H1 (cell line): ENCODE results near the gene AP2A2. TPM values are rescaled to one million over a fixed set of nuclear protein-coding genes. Genes with fewer than 3 reads are reported as not detected.

Experiments
- CTCF ChIA-PET: fragments of 300-600 bp; sonication (Branson Sonifier 250); formaldehyde crosslinking; loops from one replicate; lab custom pipeline; 2021; ENCODE audit not compliant: partially characterized antibody; lab: Charles Lee
- POLR2A ChIA-PET: fragments of 300-600 bp; sonication (Branson Sonifier 250); formaldehyde crosslinking; loops from one replicate; lab custom pipeline; 2021; ENCODE audit warnings: inconsistent platforms; ENCODE audit not compliant: partially characterized antibody; lab: Charles Lee
- DNase-seq, 2 experiments: peaks; one replicate each; pipeline versions ENCODE4 v3.0.0 to v3.0.0-alpha.2; 2010 to 2022; ENCODE audit warnings: low spot score in 2 of 2, low read depth in 1 of 2, mixed read lengths in 1 of 2
- FAIRE-seq: peaks from 2 replicates; lab custom pipeline; 2011; peaks lifted over from hg19 to GRCh38; lab: Jason Lieb, UNC
- H2AFZ ChIP-seq: 2 replicates; pipeline ENCODE4 v1.8.1; 2012; ENCODE audit warnings: low read length, inconsistent platforms
- H2AK5ac ChIP-seq: 2 replicates; pipeline ENCODE4 v1.6.1; 2013; ENCODE audit warnings: low read depth, low read length
- H2BK120ac ChIP-seq: replicated peaks from 2 replicates; pipeline ENCODE3; 2013; ENCODE audit warnings: low read depth, low read length, inconsistent platforms
- H2BK12ac ChIP-seq: 2 replicates; pipeline ENCODE4 v1.6.1; 2013; ENCODE audit warnings: low read depth, low read length
- H2BK15ac ChIP-seq: 2 replicates; pipeline ENCODE4 v1.6.1; 2013; ENCODE audit warnings: low read length
- H2BK20ac ChIP-seq: 2 replicates; pipeline ENCODE4 v1.6.1; 2013; ENCODE audit warnings: low read length
- H2BK5ac ChIP-seq: 2 replicates; pipeline ENCODE4 v1.6.1; 2013; ENCODE audit warnings: low read depth, low read length
- H3K14ac ChIP-seq: 2 replicates; pipeline ENCODE4 v1.6.1; 2013; ENCODE audit warnings: inconsistent platforms; ENCODE audit not compliant: insufficient read length
- H3K18ac ChIP-seq: 2 replicates; pipeline ENCODE4 v1.6.1; 2013; ENCODE audit warnings: low read length; ENCODE audit errors: extremely low read depth
- H3K23ac ChIP-seq: 2 replicates; pipeline ENCODE4 v1.6.1; 2013; ENCODE audit warnings: inconsistent platforms; ENCODE audit not compliant: insufficient read length
- H3K23me2 ChIP-seq: 2 replicates; pipeline ENCODE4 v1.6.1; 2013; ENCODE audit warnings: low read depth, low read length
- H3K27ac ChIP-seq: 2 replicates; pipeline ENCODE4 v1.6.1; 2011; ENCODE audit warnings: low read depth, low read length, inconsistent platforms
- H3K27me3 ChIP-seq, 4 experiments: replicated peaks in 1 of 4; 1 replicate in 1 of 4; 2 replicates in 3 of 4; pipeline versions ENCODE4 v1.6.1 to v1.8.1; 2011 to 2013; ENCODE audit warnings: low read length in 3 of 4, mild to moderate bottlenecking in 3 of 4, inconsistent platforms in 2 of 4, mixed read lengths in 2 of 4, moderate library complexity in 1 of 4; ENCODE audit not compliant: control insufficient read depth in 3 of 4, insufficient read depth in 3 of 4; ENCODE audit errors: extremely low read depth in 1 of 4
- H3K36me3 ChIP-seq, 4 experiments: 2 replicates each; pipeline versions ENCODE4 v1.6.1 to v1.8.1; 2011 to 2013; ENCODE audit warnings: mild to moderate bottlenecking in 4 of 4, low read length in 3 of 4, moderate library complexity in 2 of 4, control low read depth in 1 of 4, inconsistent platforms in 1 of 4; ENCODE audit not compliant: insufficient read depth in 4 of 4, control insufficient read depth in 2 of 4
- H3K4ac ChIP-seq: replicated peaks from 2 replicates; pipeline ENCODE3; 2013; ENCODE audit warnings: low read length, low read depth, mixed read lengths, inconsistent platforms; ENCODE audit not compliant: insufficient read length
- H3K4me1 ChIP-seq, 4 experiments: replicated peaks in 1 of 4; 1 replicate in 1 of 4; 2 replicates in 3 of 4; pipeline versions ENCODE4 v1.6.1 to v1.8.1; 2011 to 2013; ENCODE audit warnings: low read length in 3 of 4, inconsistent platforms in 2 of 4, mixed read lengths in 1 of 4; ENCODE audit not compliant: insufficient read depth in 4 of 4, control insufficient read depth in 3 of 4
- H3K4me2 ChIP-seq, 2 experiments: 2 replicates each; pipeline versions ENCODE4 v1.6.1 to v1.8.1; 2011 to 2013; ENCODE audit warnings: low read depth in 2 of 2, low read length in 2 of 2, control low read depth in 1 of 2, inconsistent platforms in 1 of 2, mild to moderate bottlenecking in 1 of 2; ENCODE audit not compliant: insufficient read depth in 1 of 2
- H3K4me3 ChIP-seq, 4 experiments: fragments of 200-600, 300-600 bp in 1 of 4; sonication (generic), shearing (Covaris generic), sonication (Bioruptor Twin) in 1 of 4; 2 replicates each; pipeline versions ENCODE4 v1.5.1 to v1.8.1; 2011 to 2016; ENCODE audit warnings: low read length in 4 of 4, low read depth in 3 of 4, control low read depth in 2 of 4, inconsistent platforms in 2 of 4, mild to moderate bottlenecking in 2 of 4, mixed read lengths in 1 of 4, moderate library complexity in 1 of 4; ENCODE audit not compliant: insufficient read depth in 2 of 4; ENCODE audit errors: extremely low read depth in 1 of 4
- H3K56ac ChIP-seq: replicated peaks from 2 replicates; pipeline ENCODE3; 2013; ENCODE audit warnings: low read depth, mild to moderate bottlenecking, mixed read lengths, low read length, inconsistent platforms; ENCODE audit not compliant: insufficient read length
- H3K79me1 ChIP-seq: 2 replicates; pipeline ENCODE4 v1.6.1; 2013; ENCODE audit warnings: low read depth, low read length, control low read depth
- H3K79me2 ChIP-seq, 2 experiments: 2 replicates each; pipeline versions ENCODE4 v1.6.1 to v1.8.1; 2012 to 2013; ENCODE audit warnings: low read length in 2 of 2, mild to moderate bottlenecking in 2 of 2, inconsistent platforms in 1 of 2; ENCODE audit not compliant: insufficient read depth in 2 of 2, control insufficient read depth in 1 of 2
- H3K9ac ChIP-seq, 4 experiments: replicated peaks in 1 of 4; 1 replicate in 1 of 4; 2 replicates in 3 of 4; pipeline versions ENCODE4 v1.6.1 to v1.8.1; 2011 to 2013; ENCODE audit warnings: low read depth in 3 of 4, low read length in 3 of 4, control low read depth in 2 of 4, mild to moderate bottlenecking in 2 of 4, moderate library complexity in 2 of 4, inconsistent platforms in 1 of 4; ENCODE audit errors: extremely low read depth in 1 of 4
- H3K9me3 ChIP-seq, 2 experiments: 2 replicates each; pipeline versions ENCODE4 v1.6.1 to v1.8.1; 2012 to 2013; ENCODE audit warnings: mild to moderate bottlenecking in 2 of 2, moderate library complexity in 2 of 2, control low read depth in 1 of 2, inconsistent platforms in 1 of 2, low read depth in 1 of 2, low read length in 1 of 2, mixed read lengths in 1 of 2; ENCODE audit not compliant: insufficient read depth in 2 of 2
- H4K20me1 ChIP-seq, 2 experiments: replicated peaks in 1 of 2; 2 replicates each; pipeline versions ENCODE3 to v1.8.1; 2011 to 2013; ENCODE audit warnings: inconsistent platforms in 2 of 2, low read length in 2 of 2, mild to moderate bottlenecking in 1 of 2; ENCODE audit not compliant: insufficient read depth in 2 of 2, control insufficient read depth in 1 of 2
- H4K5ac ChIP-seq: 2 replicates; pipeline ENCODE4 v1.6.1; 2013; ENCODE audit warnings: low read length, low read depth, mixed read lengths, inconsistent platforms; ENCODE audit not compliant: insufficient read length
- H4K8ac ChIP-seq: 2 replicates; pipeline ENCODE4 v1.8.0; 2013; ENCODE audit warnings: mild to moderate bottlenecking, moderate library complexity, low read length, inconsistent platforms; ENCODE audit not compliant: insufficient read depth; ENCODE audit errors: extremely low read depth
- H4K91ac ChIP-seq: replicated peaks from 2 replicates; pipeline ENCODE3; 2013; ENCODE audit warnings: low read length, mixed read lengths, inconsistent platforms; ENCODE audit not compliant: insufficient read length
- ATF3 ChIP-seq: IDR thresholded peaks from 2 replicates; pipeline ENCODE4 v1.6.1; 2011; ENCODE audit warnings: low read depth, mild to moderate bottlenecking, low read length; ENCODE audit not compliant: insufficient read depth
- CHD1 ChIP-seq: IDR thresholded peaks from 2 replicates; pipeline ENCODE4 v1.6.1; 2012; ENCODE audit warnings: low read depth, low read length, improper control_type of control experiment
- CREB1 ChIP-seq: IDR thresholded peaks from 2 replicates; pipeline ENCODE4 v1.6.1; 2012; ENCODE audit warnings: inconsistent platforms
- HDAC2 ChIP-seq, 2 experiments: fragments of 300-600 bp in 1 of 2; sonication (generic) in 1 of 2; IDR thresholded peaks; 2 replicates each; pipeline ENCODE4 v1.6.1; 2011 to 2012; ENCODE audit warnings: low read depth in 2 of 2, low read length in 2 of 2, mild to moderate bottlenecking in 2 of 2, moderate library complexity in 2 of 2, borderline replicate concordance in 1 of 2, inconsistent platforms in 1 of 2
- HDAC6 ChIP-seq: IDR thresholded peaks from one replicate; pipeline ENCODE4 v1.7.1; 2012; ENCODE audit warnings: low read depth, mild to moderate bottlenecking, inconsistent platforms, low read length, moderate library complexity
- SIRT6 ChIP-seq: IDR thresholded peaks from one replicate; pipeline ENCODE4 v1.7.1; 2012; ENCODE audit warnings: low read length, inconsistent platforms
- SP2 ChIP-seq: IDR thresholded peaks from 2 replicates; pipeline ENCODE4 v1.6.1; 2012; ENCODE audit warnings: mild to moderate bottlenecking, low read length, inconsistent platforms
- SP4 ChIP-seq: IDR thresholded peaks from 2 replicates; pipeline ENCODE4 v1.6.1; 2012; ENCODE audit warnings: low read length, inconsistent platforms
- TCF12 ChIP-seq: IDR thresholded peaks from 2 replicates; pipeline ENCODE4 v1.6.1; 2011; ENCODE audit warnings: low read depth, mild to moderate bottlenecking, low read length
- YY1 ChIP-seq: IDR thresholded peaks from 2 replicates; pipeline ENCODE4 v1.6.1; 2011; ENCODE audit warnings: low read depth, mild to moderate bottlenecking, low read length
- WGBS, 2 experiments: shearing (Covaris generic) in 1 of 2; methylation state at CpG; one replicate each; pipeline versions ENCODE4 v1.1.6 to v1.1.7; 2013 to 2015; ENCODE audit warnings: low lambda C conversion rate in 2 of 2, mixed read lengths in 2 of 2, inconsistent platforms in 1 of 2, low coverage in 1 of 2, missing lambda C conversion rate in 1 of 2; ENCODE audit not compliant: insufficient replicate concordance in 2 of 2, insufficient coverage in 1 of 2, insufficient read length in 1 of 2; ENCODE audit errors: extremely low coverage in 1 of 2, missing lambda C conversion rate in 1 of 2; 5-methylcytosine and 5-hydroxymethylcytosine counted together
- polyA plus RNA-seq, 7 experiments: library from polyadenylated mRNA; depleted of rRNA in 3 of 7; stranded (reverse) in 5 of 7; unstranded in 2 of 7; fragments of >200 nt in 5 of 7; fragments of 200-250 nt in 2 of 7; gene quantifications; 1 replicate in 5 of 7; 2 replicates in 1 of 7; 4 replicates in 1 of 7; pipeline versions ENCODE4 v1.2.1 to v1.2.3, GENCODE V29; 2011 to 2013; ENCODE audit warnings: missing spikeins in 2 of 7, mixed read lengths in 2 of 7
- total RNA-seq: library from RNA; stranded (reverse); fragmentation: NEBNext Ultra II Directional; extraction: Animal tissue kit (Norgen Biotek cat#: 25700); gene quantifications from 2 replicates; pipeline ENCODE4 v1.2.1, GENCODE V29; 2021

The AP2A2 gene
- total and polyA plus RNA-seq, 2 of the 8 experiments (the other 6 are each of a cell fraction or from before 2014, with no cell fraction given), result 50.0 to 65.0 TPM

- Histone ChIP-seq H4K5ac (no peak overlapping the region), H3K27me3 (no peaks in the 10 kb centered on the region), H3K4me1 (no peaks in the 10 kb centered on the region), H3K9me3 (no peaks in the 10 kb centered on the region), H2BK120ac (no peak overlapping the region), H4K20me1 (no peaks in the 10 kb centered on the region), H3K36me3 (no peaks in the 10 kb centered on the region), H2AK5ac (no peak overlapping the region), H3K14ac (no peak overlapping the region), H3K27ac (no peak overlapping the region), H3K79me2 (no peaks in the 10 kb centered on the region), H4K8ac (no peak overlapping the region; the same call in 1 of the 2 replicates), H2BK12ac (no peak overlapping the region), H3K79me1 (no peaks in the 10 kb centered on the region), H3K4me3 (no peak overlapping the region), H2AFZ (no peak overlapping the region), H4K91ac (no peak overlapping the region), H2BK20ac (no peak overlapping the region), H3K56ac (no peak overlapping the region), H3K4me2 (no peak overlapping the region), H3K23me2 (no peaks in the 10 kb centered on the region), H3K9ac (no peak overlapping the region), H3K23ac (no peak overlapping the region), H2BK5ac (no peak overlapping the region), H3K4ac (no peak overlapping the region), H3K18ac (no peak overlapping the region), H2BK15ac (no peak overlapping the region)
- POLR2A ChIA-PET, result no interaction called here
- FAIRE-seq (no peak), DNase-seq (no peak)
- TF ChIP-seq CREB1 (no peak), TCF12 (no peak), CHD1 (no peak), HDAC2 (IDR thresholded peaks at IDR 0.05; ENCODE audit: borderline replicate concordance in 1 of 2, low read depth in 2 of 2, low read length in 2 of 2) (no peak), SP4 (no peak), HDAC6 (no peak), YY1 (no peak), SIRT6 (no peak), SP2 (no peak), ATF3 (no peak)
- CTCF ChIA-PET, result interaction anchor here (2.4 kb wide), 1 partner anchor 22 kb away, joined by 6 read pairs; no protein-coding TSS in a partner anchor
- 86% methylated on average over 8 of the region's 8 CpGs; no CpG with 5 or more reads in 1 of the 2 experiments for WGBS, 2 experiments
Measured at GRCh38 chr11:917426-917825, 8.2 kb upstream of the AP2A2 start.
